CD4-positive, alpha-beta T cell treated with Interleukin-1 beta for 1 hour (primary cell): Measurements from ENCODE around the gene PCDHA1.

ENCODE experiments used
- DNase-seq, 2 donors: peaks; one replicate each; pipeline ENCODE4 v3.0.0-alpha.2; 2020 to 2022

PCDHA1 gene

DNA sequence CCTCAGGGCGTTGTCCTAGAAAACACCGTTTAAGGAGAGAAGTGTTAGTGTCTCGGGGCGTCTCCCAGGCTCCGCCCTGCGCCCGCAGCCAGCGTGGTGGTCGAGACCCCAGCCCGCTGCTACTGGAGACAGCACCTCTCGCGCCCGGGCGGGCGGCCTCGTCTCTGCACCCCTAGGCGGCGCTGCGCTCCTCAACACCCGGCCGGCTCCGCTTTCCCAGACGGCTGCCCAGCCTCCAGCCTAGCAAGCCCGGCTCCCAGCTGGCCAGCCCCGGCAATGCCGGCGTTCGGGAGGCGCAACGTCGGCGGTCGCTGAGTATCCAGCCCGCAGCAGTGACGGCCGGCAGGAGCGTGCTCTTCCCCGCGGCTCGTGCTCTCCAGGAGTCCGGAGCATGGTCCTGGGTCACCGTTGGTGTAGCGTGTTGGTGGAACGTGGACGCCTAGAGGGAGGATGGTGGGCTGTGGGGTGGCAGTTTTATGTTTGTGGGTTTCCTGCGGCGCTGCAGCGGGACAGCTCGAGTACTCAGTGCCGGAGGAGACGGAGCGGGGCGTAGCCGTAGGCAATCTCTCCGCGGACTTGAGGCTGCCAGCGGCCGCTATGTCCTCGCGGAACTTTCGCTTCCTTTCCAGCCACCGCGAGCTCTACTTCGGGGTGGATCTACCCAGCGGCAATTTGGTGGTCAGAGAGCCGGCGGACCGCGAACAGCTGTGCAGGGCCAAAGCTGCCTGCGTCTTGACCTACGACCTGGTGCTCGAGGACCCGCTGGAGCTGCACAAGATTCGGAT, 140.7 kb downstream of the PCDHA1 start:
- peak in 1 of 2 donors; percentile 11 for DNase-seq

DNA sequence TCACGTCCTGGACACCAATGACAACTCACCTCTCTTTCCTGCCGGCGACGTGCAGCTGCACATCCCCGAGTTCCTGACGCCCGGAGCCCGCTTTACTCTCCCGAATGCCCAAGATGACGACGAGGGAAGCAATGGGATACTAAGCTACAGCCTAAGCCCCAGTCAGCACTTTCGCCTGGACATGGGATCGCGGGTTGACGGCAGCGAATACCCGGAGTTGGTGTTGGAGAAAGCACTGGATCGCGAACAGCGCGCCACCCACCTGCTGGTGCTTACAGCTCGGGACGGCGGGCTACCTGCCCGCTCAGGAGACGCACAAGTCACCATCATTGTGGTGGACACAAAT, 141.3 kb downstream of the PCDHA1 start:
- DNase-seq = no peak

- DNase-seq = no peak
These were observed 149.1 kb downstream of the PCDHA1 start for GRCh38 chr5:140934964-140935606.

GRCh38 chr5:140946578-140946977, 160.6 kb downstream of the PCDHA1 start:
- DNase-seq = no peak

DNA sequence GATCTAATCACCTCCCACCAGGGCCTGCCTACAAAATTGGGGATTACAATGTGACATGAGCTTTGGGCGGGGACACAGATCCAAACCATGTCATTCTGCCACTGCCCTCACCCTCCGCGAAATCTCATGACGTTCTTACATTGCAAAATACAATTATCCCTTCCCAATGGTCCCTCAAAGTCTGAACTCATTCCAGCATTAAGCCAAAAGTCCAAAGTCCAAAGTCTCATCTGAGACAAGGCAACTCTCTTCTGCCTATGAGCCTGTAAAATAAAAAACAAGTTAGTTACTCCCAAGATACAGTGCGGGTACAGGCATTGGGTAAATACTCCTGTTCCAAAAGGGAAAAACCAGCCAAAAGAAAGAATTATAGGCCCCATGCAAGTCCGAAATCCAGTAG, 165.7 kb downstream of the PCDHA1 start:
- no peak for DNase-seq

DNA sequence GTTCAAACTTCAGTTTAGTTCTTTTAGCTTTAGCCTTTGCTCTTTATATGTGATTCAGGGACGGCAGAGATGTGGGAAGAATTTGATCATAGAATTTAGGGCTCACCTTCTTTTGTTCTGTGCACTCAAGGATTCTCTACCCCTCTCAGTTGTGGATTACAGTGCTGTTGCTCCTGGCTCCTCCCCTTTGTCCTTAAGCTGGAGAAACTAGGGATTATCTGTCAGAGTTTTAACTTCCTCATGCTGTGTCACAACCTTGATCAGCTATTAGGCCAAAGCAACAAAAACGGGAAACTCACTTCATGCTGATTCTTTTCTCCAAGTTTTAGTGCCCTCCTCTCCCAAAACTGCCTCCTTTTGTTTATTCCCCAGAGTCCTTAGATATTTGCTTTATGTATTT, 167.3 kb downstream of the PCDHA1 start:
- no peak for DNase-seq

DNA sequence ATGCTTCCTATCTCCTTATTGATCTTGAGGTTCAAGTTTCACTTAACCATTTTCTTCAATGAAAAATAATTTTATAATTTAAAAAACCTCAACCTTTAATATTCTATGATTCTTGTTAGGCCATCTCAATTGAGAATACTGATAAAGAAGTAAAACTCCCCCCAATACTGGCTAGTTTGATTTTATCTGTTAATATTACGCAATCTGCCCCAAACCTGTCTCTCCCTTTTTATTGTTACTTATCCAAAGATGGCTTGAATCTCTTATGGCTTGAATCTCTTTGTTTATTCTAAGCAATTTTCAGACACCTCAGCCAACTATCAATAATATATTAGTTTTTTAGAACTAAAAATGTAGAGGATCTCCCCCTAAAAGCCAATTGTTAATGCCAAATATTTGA, 176.2 kb downstream of the PCDHA1 start:
- no peak for DNase-seq

DNA sequence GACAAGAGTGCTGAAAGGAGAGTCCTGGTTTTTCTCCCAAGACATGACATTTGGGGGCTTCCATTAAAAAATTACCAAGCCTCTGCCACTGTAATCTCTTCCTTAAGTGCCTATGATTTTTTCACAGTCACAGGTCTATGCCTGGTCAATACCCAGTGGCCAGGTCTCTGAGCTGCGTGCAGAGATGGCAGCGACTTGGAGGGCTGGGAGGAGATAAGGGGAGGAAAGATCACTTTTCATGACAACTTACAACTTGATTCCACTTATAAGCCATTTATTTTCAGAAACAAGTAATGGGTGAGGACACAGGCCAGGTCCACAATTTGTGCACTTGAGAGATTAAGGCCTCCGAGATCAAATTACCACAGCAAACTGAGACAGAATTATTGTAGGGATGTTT, 178.4 kb downstream of the PCDHA1 start:
- DNase-seq = no peak

DNA sequence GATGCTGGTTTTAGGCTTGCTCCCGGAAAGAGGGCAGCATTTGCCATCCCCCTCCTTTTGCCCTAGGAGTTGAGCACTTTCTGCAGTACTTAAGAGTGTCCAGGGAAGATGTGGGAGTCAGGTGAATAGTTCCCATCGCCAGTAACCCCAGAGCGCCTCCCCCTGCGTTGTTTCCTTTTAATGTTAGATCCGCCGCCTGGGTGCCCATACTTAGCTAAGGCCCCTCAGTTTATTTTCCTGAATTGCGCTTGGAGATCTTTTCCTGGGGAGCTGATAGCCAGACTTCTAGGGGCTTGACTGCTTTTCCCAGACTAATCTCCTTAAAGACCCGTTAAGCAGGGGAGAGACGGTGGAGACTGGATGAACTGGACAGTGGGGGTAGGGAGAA, 180.0 kb downstream of the PCDHA1 start:
- no peak for DNase-seq

DNA sequence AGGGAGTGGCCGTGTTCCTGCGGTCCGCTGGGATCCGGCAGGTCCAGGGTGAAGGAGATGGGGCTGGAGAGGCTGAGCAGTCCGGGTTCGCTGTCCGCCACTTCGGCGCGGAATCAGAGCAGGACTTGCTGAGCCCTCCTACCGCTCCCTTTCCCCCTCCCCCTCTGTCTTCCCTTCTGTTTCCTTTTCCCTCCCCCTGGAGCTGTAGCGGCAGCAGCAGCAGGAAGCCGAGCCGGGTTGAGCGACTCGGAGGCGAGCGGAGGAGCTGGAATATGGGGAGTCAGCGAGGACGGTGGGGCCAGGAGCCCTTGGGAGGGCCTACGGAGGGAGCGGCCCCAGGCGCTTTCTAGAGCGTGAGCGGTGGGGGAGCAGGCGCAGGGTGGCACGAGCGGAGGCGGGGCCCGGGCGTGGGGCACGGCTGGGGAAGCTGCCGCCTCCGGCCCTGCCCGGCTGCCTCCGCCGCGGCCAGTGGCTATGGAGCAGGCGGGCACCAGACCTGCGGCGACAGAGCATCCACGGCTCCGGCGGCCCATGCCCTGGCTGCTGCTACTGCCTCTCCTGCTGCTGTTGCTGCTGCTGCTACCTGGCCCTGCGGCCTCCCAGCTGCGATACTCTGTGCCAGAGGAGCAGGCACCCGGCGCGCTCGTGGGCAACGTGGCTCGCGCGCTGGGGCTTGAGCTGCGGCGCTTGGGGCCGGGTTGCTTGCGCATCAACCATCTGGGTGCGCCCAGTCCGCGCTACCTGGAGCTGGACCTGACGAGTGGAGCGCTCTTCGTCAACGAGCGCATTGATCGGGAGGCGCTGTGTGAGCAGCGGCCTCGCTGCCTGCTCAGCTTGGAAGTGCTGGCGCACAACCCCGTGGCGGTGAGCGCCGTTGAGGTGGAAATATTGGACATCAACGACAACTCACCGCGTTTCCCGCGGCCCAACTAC, 180.6 kb downstream of the PCDHA1 start, which contains the start of gene PCDHAC2:
Gene PCDHAC2, plus strand, starts transcription at position 184 of the 933 bp plus-strand sequence. Its CDS starts 291 bp downstream, at position 475.
- DNase-seq = no peak

DNA sequence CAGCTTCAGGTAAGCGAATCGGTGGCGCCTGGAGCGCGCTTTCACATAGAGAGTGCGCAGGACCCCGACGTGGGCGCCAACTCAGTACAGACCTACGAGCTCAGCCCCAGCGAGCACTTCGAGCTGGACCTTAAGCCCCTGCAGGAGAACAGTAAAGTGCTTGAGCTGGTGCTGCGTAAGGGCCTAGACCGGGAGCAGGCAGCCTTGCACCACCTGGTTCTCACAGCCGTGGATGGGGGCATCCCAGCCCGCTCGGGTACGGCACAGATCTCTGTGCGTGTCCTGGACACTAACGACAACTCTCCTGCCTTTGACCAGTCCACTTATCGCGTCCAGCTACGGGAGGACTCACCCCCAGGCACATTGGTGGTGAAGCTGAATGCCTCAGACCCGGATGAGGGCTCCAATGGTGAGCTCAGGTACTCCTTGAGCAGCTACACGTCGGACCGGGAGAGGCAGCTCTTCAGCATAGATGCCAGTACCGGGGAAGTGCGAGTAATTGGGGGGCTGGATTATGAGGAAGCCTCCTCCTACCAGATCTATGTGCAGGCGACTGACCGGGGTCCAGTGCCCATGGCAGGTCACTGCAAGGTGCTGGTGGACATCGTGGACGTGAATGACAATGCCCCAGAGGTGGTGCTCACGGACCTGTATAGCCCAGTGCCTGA, 181.4 kb downstream of the PCDHA1 start:
- no peak for DNase-seq

- no peak for DNase-seq
These were observed 183.9 kb downstream of the PCDHA1 start for GRCh38 chr5:140969880-140970279.

- DNase-seq = no peak
These were observed 187.6 kb downstream of the PCDHA1 start for GRCh38 chr5:140973550-140973949.

- DNase-seq = no peak
These were observed 191.1 kb downstream of the PCDHA1 start for GRCh38 chr5:140977003-140977402.

DNA sequence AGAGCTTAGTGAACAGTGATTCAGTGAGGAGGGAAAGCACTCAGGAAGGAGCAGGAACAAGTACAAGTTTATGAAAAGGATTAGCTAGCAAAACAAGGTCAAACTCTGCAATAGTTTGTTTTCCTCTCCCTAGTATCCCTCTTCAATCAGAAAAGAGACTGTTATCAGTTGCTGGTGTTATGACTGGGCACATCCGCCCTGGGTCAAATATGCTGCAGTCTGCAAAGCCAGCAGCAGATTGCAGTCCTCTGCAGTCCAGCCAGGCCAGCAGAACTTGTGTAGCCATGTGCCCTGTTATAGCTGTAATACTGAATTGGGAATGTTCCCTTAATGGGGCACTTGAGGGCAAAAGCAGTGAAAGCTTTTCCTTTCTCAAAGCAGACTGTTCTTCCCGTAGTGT, 192.3 kb downstream of the PCDHA1 start:
- no peak for DNase-seq

- no peak for DNase-seq
These were observed 193.0 kb downstream of the PCDHA1 start for GRCh38 chr5:140978983-140979382.

DNA sequence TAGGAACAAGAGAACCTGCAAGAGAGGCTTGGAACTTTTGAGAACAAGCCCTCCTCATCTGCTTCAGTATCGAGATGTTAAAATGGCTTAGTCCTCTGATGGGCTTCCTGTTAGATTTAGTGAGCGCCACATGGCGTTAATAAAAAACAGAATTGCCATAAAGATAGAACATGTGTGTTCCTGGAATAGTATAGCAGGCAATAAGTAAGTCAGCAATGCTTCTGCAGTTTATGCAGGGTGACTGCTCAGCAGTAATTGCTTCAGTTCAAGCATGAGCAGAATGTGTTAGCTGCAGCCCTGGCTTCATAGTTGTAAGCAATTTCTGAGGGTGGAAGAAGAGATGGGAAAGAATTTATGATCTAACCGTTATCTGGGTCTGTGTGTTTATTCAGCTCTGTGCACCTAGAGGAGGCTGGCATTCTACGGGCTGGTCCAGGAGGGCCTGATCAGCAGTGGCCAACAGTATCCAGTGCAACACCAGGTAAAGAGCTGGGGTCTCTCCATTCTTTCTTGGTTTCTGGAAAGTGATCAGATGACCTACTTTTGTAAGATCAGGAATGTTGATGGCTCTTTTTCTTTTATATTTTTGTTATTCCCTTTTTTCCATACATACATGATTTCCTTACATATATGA, 196.3 kb downstream of the PCDHA1 start:
- DNase-seq = no peak

GRCh38 chr5:140986117-140986521, 200.2 kb downstream of the PCDHA1 start:
- DNase-seq = no peak

DNA sequence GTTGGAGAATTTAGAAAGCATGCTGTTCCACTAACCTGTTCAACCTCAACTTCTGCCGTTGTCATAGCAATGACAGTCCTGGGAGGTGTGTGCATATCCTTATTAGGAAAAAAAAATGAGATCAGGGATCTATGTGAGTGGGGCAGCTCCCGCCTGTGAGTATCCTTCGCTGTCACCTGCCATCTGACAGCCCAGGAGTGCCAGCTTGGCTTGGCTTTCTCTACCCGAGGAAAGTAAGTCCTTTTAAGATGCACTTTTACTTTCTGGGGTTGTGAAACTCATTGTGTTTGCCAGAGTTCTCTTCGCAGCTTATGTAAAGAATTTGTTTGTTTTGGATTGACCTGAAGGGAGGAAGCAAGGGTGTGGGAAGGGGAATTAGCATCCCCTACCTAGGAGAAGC, 202.2 kb downstream of the PCDHA1 start:
- DNase-seq = no peak

DNA sequence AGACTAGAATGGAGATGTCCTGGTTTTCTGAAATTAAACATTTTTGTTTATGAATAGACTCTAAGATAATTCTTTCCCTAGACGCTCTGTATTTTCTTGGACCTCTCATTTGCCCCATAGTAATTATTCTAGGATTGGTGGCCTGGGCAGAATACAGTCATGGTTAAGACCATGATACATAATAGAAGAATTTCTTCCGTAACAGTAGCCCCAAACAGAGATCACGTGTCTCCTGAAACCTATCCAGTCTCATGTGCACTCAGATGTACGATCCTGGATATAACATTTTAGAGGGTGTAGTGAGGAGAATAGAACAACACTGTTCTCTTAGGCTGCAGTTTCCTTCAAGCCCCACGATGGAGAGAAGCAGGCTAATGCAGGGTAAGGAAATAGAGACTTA, 202.7 kb downstream of the PCDHA1 start:
- no peak for DNase-seq

- DNase-seq = no peak
These were observed 203.5 kb downstream of the PCDHA1 start for GRCh38 chr5:140989254-140990020.

DNA sequence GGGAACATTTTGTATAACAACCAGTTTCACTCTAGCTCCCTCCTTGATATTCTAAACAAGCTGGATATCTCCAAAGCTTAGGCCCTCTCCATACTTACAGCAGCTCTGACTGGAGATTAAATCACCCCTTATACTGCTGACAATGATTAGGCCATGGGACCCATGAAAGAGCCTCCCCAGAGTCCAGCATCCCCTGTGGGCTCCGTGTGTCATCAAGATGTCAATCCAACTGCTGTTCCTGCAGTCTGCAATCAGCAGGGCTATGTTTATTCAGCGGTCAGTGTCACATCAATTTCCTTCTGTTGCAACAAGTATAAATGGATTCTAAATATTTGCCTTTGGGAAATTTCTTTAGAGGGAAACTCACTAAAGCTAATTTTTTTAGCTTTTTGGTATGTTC, 206.9 kb downstream of the PCDHA1 start:
- DNase-seq = no peak
